Endothelial cell of umbilical vein (primary cell): ENCODE measurements around the gene C1orf115. TPM values are rescaled to one million over a fixed set of nuclear protein-coding genes. Genes with fewer than 3 reads are reported as not detected.

ENCODE experiments used
- BruUV-seq: library from RNA; stranded (reverse); fragments of 400-500 nt; replicated peaks from 2 replicates; lab custom pipeline; 2021; lab: Mats Ljungman, UMichigan
- CTCF ChIA-PET: fragments of 300-600, 350-600 bp; sonication (Branson Sonifier 250); formaldehyde crosslinking; loops from one replicate; lab custom pipeline; 2021; ENCODE audit warnings: antibody characterized with exemption, inconsistent platforms; lab: Charles Lee
- POLR2A ChIA-PET: fragments of 300-600, 350-600 bp; sonication (Branson Sonifier 250); formaldehyde crosslinking; loops from one replicate; lab custom pipeline; 2021; ENCODE audit warnings: antibody characterized with exemption, inconsistent platforms; lab: Charles Lee
- DNase-seq: peaks from one replicate; pipeline ENCODE4 v3.0.0-alpha.2; 2011; ENCODE audit warnings: low read depth, low spot score
- FAIRE-seq: peaks from 2 replicates; lab custom pipeline; 2011; peaks lifted over from hg19 to GRCh38; lab: Jason Lieb, UNC
- H2AFZ ChIP-seq: 2 replicates; pipeline ENCODE4 v1.6.0; 2012; ENCODE audit warnings: low read depth, low read length, control low read depth, inconsistent platforms
- H3K27ac ChIP-seq: 2 replicates; pipeline ENCODE4 v1.5.1; 2011; ENCODE audit warnings: low read depth, mild to moderate bottlenecking, control low read depth, low read length, moderate library complexity; ENCODE audit not compliant: insufficient read depth
- H3K27me3 ChIP-seq, 2 experiments: 2 replicates each; pipeline versions ENCODE4 v1.6.0 to v1.6.1; 2011; ENCODE audit warnings: low read length in 2 of 2, mixed read lengths in 1 of 2; ENCODE audit not compliant: control insufficient read depth in 2 of 2, insufficient read depth in 2 of 2
- H3K36me3 ChIP-seq, 2 experiments: 2 replicates in 1 of 2; 3 replicates in 1 of 2; pipeline ENCODE4 v1.5.1; 2011; ENCODE audit warnings: low read length in 2 of 2, mild to moderate bottlenecking in 1 of 2, moderate library complexity in 1 of 2; ENCODE audit not compliant: control insufficient read depth in 2 of 2, insufficient read depth in 2 of 2; ENCODE audit errors: extremely low read depth in 1 of 2
- H3K4me1 ChIP-seq: 3 replicates; pipeline ENCODE4 v1.5.1; 2011; ENCODE audit warnings: mild to moderate bottlenecking, low read length; ENCODE audit not compliant: control insufficient read depth, insufficient read depth; ENCODE audit errors: extremely low read depth
- H3K4me2 ChIP-seq: 2 replicates; pipeline ENCODE4 v1.6.1; 2011; ENCODE audit warnings: low read length, control low read depth, mixed read lengths; ENCODE audit not compliant: insufficient read depth
- H3K4me3 ChIP-seq, 3 experiments: fragments of 200-600 bp in 1 of 3; sonication (generic), shearing (Covaris generic) in 1 of 3; replicated peaks in 1 of 3; 2 replicates each; pipeline ENCODE4 v1.5.1; 2011 to 2016; ENCODE audit warnings: control low read depth in 3 of 3, low read length in 3 of 3, mild to moderate bottlenecking in 2 of 3, inconsistent platforms in 1 of 3, low read depth in 1 of 3, moderate library complexity in 1 of 3; ENCODE audit not compliant: insufficient read depth in 1 of 3
- H3K79me2 ChIP-seq: 2 replicates; pipeline ENCODE4 v1.6.0; 2012; ENCODE audit warnings: low read length, inconsistent platforms; ENCODE audit not compliant: control insufficient read depth, insufficient read depth
- H3K9ac ChIP-seq: replicated peaks from 2 replicates; pipeline ENCODE3; 2011; ENCODE audit warnings: low read length, control low read depth; ENCODE audit not compliant: insufficient read depth; ENCODE audit errors: extremely low read depth
- H3K9me1 ChIP-seq: replicated peaks from 3 replicates; pipeline ENCODE4 v1.6.0; 2011; ENCODE audit warnings: mild to moderate bottlenecking, low read length; ENCODE audit not compliant: control insufficient read depth, insufficient read depth; ENCODE audit errors: extremely low read depth
- H3K9me3 ChIP-seq: replicated peaks from 2 replicates; pipeline ENCODE4 v1.5.1; 2012; ENCODE audit warnings: low read length, inconsistent platforms; ENCODE audit not compliant: control insufficient read depth, insufficient read depth
- H4K20me1 ChIP-seq: replicated peaks from 2 replicates; pipeline ENCODE3; 2011; ENCODE audit warnings: mild to moderate bottlenecking, low read length; ENCODE audit not compliant: control insufficient read depth, insufficient read depth; ENCODE audit errors: extremely low read depth
- CTCF ChIP-seq, 2 donors: IDR thresholded peaks; 1 replicate in 1 of 2; 2 replicates in 1 of 2; pipeline ENCODE4 v1.5.1; 2011; ENCODE audit warnings: low read length in 2 of 2, mild to moderate bottlenecking in 2 of 2, moderate library complexity in 2 of 2, control low read depth in 1 of 2, inconsistent platforms in 1 of 2, low read depth in 1 of 2; ENCODE audit not compliant: insufficient read depth in 1 of 2; ENCODE audit errors: extremely low read depth in 1 of 2
- EZH2 ChIP-seq: IDR thresholded peaks from 2 replicates; pipeline ENCODE4 v1.6.1; 2012; ENCODE audit warnings: borderline replicate concordance, low read depth, mild to moderate bottlenecking, moderate library complexity, low read length, inconsistent platforms; ENCODE audit not compliant: severe bottlenecking
- FOS ChIP-seq: IDR thresholded peaks from 2 replicates; pipeline ENCODE4 v1.6.1; 2011; ENCODE audit warnings: mild to moderate bottlenecking, low read length, moderate library complexity, borderline replicate concordance; ENCODE audit not compliant: insufficient read depth
- GATA2 ChIP-seq: IDR thresholded peaks from 2 replicates; pipeline ENCODE4 v1.7.0; 2011; ENCODE audit warnings: low read depth, mild to moderate bottlenecking, moderate library complexity, mixed read lengths, low read length; ENCODE audit not compliant: insufficient read length, insufficient read depth
- JUN ChIP-seq: IDR thresholded peaks from 2 replicates; pipeline ENCODE4 v1.6.1; 2011; ENCODE audit warnings: borderline replicate concordance, low read depth; ENCODE audit not compliant: insufficient read length, insufficient read depth
- MAX ChIP-seq: IDR thresholded peaks from 2 replicates; pipeline ENCODE4 v1.6.1; 2011; ENCODE audit not compliant: insufficient read depth, insufficient read length
- MYC ChIP-seq: IDR thresholded peaks from one replicate; pipeline ENCODE4 v1.6.1; 2011; ENCODE audit warnings: mild to moderate bottlenecking, low read depth, low read length
- POLR2A ChIP-seq: IDR thresholded peaks from 2 replicates; pipeline ENCODE4 v1.6.1; 2012; ENCODE audit warnings: low read depth, mild to moderate bottlenecking, control low read depth, low read length
- POLR2AphosphoS5 ChIP-seq: IDR thresholded peaks from 2 replicates; pipeline ENCODE4 v1.6.1; 2012; ENCODE audit warnings: low read depth, mild to moderate bottlenecking, control low read depth, low read length, moderate library complexity; ENCODE audit not compliant: insufficient read depth
- dilution Hi-C: fragments of 300-500 bp; cut with MboI; formaldehyde crosslinking; loops from one replicate; pipeline ENCODE4 v1.15.0; 2019; ENCODE audit warnings: low sequenced_read_pairs; ENCODE audit not compliant: extremely low pct_ligation_motif_present
- intact Hi-C: fragments of 100-400 bp; cut with micrococcal nuclease; formaldehyde crosslinking; loops from one replicate; pipeline ENCODE4 v1.10.0; 2022
- polyA plus RNA-seq, 4 experiments: library from polyadenylated mRNA; depleted of rRNA in 3 of 4; stranded (reverse) in 3 of 4; unstranded in 1 of 4; fragments of >200 nt; gene quantifications; 2 replicates each; pipeline versions ENCODE4 v1.2.1 to v1.2.3, GENCODE V29; 2011 to 2012; ENCODE audit warnings: missing spikeins in 1 of 4
- total RNA-seq: library from RNA; stranded (reverse); gene quantifications from 2 replicates; pipeline ENCODE4 v1.2.3, GENCODE V29; 2021

Gene C1orf115
- total and polyA plus RNA-seq, 2 donors (not counting 3 experiments of a cell fraction or from before 2014, with no cell fraction given), result 11.1 to 16.4 TPM

- no peak for DNase-seq
- BruUV-seq, result no TSS peak
- H3K4me3 ChIP-seq, result no peak overlapping the region
- CTCF ChIA-PET, result interaction anchor here (1.1 to 3.6 kb wide), 2 partner anchors 36 to 79 kb away, joined by 6 to 17 read pairs; no protein-coding TSS in a partner anchor
- H3K36me3 ChIP-seq, result peaks cover 0 to 10% of the 10 kb centered on the region in 2 experiments
- POLR2A ChIA-PET, result no interaction called here
- no peak overlapping the region for H2AFZ ChIP-seq
- H3K9me3 ChIP-seq, result no peaks in the 10 kb centered on the region
- no peaks in the 10 kb centered on the region for H4K20me1 ChIP-seq
- H3K4me1 ChIP-seq, result peaks cover 3% of the 10 kb centered on the region
- H3K79me2 ChIP-seq, result peaks cover 6% of the 10 kb centered on the region
- no peak overlapping the region for H3K9ac ChIP-seq
- H3K9me1 ChIP-seq, result no peaks in the 10 kb centered on the region
- intact Hi-C loops (no loop called here), dilution Hi-C loops (no loop called here)
- no peaks in the 10 kb centered on the region for H3K27me3 ChIP-seq
- no peak for TF ChIP-seq EZH2
- no peak for TF ChIP-seq MAX
- no peak for TF ChIP-seq JUN
- TF ChIP-seq POLR2A, result no peak
- TF ChIP-seq GATA2, result no peak
- TF ChIP-seq POLR2AphosphoS5, result no peak
- TF ChIP-seq MYC, result no peak
- TF ChIP-seq CTCF (IDR thresholded peaks at IDR 0.05; ENCODE audit: extremely low read depth in 1 of 2, insufficient read depth in 1 of 2, low read depth in 1 of 2, low read length in 2 of 2), result no peak
- TF ChIP-seq FOS, result no peak
- no peak overlapping the region for H3K4me2 ChIP-seq
- FAIRE-seq, result no peak
- H3K27ac ChIP-seq, result no peak overlapping the region
These were observed 7.2 kb downstream of the C1orf115 start for GRCh38 chr1:220697326-220697725.
